ENCODE results near the gene CBLN3. TPM values are rescaled to one million over a fixed set of nuclear protein-coding genes. Genes with fewer than 3 reads are reported as not detected.

The CBLN3 gene
- total and polyA plus RNA-seq, 12 donors, result 0.24 to 2.5 (median 0.92) TPM

DNA sequence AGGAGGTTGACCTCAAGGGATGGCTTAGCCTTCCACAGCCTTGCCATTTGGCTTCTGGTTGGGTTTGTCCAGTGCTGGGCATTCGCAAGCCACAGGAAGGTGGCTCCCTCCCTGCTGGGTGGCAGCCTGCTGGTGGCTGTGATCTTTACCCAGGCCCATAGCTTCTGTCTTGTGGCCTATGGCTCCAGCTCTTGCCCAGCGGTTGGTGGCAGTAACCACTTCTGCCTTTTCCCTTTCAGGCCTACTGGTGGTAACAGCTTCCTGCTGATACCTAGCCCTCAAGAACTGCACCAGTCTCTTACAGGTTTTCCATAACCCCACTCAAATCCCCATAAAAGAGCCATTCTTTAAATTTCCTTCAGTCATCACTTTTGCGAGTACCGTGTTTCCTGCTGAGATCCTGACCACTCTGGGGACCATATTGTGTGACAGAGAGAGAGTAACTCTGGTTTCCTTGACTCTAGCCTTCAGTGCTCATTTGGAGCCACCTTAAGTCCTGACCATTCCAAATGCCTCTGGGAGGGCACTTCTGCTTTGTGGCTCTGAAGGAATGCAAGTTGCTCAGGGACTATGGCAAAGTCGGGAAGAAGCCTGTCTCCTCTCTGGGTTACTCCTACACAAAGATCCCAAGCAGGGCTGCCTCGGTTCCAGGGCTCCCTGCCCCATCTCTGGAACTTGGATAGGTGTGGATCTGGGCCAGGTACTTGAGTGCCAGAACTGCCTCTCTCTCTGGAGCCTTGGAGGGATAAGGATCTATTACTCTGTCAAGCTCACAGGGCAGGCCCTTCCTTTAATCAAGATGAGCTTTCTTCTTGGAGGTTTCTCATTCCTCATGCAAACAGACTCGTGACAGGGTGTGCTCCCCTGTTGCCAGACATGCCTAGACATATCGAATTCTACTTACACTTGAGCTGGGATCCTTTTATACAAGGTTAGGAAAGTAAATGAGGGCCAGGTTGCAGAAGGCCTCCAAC, 33.6 kb downstream of the CBLN3 start:
- TF ChIP-seq, protein P1, sequence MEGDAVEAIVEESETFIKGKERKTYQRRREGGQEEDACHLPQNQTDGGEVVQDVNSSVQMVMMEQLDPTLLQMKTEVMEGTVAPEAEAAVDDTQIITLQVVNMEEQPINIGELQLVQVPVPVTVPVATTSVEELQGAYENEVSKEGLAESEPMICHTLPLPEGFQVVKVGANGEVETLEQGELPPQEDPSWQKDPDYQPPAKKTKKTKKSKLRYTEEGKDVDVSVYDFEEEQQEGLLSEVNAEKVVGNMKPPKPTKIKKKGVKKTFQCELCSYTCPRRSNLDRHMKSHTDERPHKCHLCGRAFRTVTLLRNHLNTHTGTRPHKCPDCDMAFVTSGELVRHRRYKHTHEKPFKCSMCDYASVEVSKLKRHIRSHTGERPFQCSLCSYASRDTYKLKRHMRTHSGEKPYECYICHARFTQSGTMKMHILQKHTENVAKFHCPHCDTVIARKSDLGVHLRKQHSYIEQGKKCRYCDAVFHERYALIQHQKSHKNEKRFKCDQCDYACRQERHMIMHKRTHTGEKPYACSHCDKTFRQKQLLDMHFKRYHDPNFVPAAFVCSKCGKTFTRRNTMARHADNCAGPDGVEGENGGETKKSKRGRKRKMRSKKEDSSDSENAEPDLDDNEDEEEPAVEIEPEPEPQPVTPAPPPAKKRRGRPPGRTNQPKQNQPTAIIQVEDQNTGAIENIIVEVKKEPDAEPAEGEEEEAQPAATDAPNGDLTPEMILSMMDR (IDR thresholded peaks at IDR 0.05), result no peak
- peak overlapping the region in 1 of 10 donors; percentile 86 for H3K27ac ChIP-seq
- DNase-seq (no peak), ATAC-seq (no peak)
- 63 to 69% methylated on average over 8 of the region's 8 CpGs for WGBS, 2 donors
- intact Hi-C loops (cut with DNase I), result no loop called here
- H3K4me1 ChIP-seq, result peaks cover 3 to 34% (median 23%) of the 10 kb centered on the region in 9 donors
- no peak overlapping the region for H3K4me3 ChIP-seq
- peaks cover 0 to 6% (median 0%) of the 10 kb centered on the region in 7 donors for H3K27me3 ChIP-seq
- no peaks in the 10 kb centered on the region for H3K9me3 ChIP-seq
- H3K36me3 ChIP-seq, result no peaks in the 10 kb centered on the region

DNA sequence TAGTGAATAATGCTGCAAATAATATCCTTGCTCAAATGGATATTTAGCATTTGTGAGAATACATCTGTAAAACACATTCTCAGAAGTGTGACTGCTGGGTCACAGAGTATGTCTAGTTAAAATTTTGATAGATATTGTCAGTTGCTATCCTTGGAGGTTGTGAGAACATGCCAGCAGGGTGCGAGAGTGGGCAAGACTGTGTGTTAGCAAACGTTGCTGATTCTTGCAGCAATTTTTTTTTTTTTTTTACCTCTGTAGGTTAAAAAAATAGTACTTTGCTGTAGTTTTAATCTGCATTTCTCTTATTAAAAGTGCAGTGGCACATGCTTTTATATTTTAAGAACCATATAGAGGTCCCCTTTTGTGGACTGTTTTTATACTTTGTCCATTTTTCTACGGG, 35.2 kb downstream of the CBLN3 start:
- Histone ChIP-seq H3K9me3 (no peaks in the 10 kb centered on the region), H3K36me3 (no peaks in the 10 kb centered on the region), H3K27me3 (peaks cover 0 to 6% (median 0%) of the 10 kb centered on the region in 7 donors), H3K27ac (no peak overlapping the region), H3K4me3 (no peak overlapping the region), H3K4me1 (peaks cover 3 to 23% (median 10%) of the 10 kb centered on the region in 9 donors)
- no peak for ATAC-seq
- DNase-seq, result no peak
- 57 to 63% methylated on average over 3 of the region's 3 CpGs for WGBS, 2 donors
- intact Hi-C loops (cut with DNase I), result no loop called here
- TF ChIP-seq, protein P1 (IDR thresholded peaks at IDR 0.05), result no peak

DNA sequence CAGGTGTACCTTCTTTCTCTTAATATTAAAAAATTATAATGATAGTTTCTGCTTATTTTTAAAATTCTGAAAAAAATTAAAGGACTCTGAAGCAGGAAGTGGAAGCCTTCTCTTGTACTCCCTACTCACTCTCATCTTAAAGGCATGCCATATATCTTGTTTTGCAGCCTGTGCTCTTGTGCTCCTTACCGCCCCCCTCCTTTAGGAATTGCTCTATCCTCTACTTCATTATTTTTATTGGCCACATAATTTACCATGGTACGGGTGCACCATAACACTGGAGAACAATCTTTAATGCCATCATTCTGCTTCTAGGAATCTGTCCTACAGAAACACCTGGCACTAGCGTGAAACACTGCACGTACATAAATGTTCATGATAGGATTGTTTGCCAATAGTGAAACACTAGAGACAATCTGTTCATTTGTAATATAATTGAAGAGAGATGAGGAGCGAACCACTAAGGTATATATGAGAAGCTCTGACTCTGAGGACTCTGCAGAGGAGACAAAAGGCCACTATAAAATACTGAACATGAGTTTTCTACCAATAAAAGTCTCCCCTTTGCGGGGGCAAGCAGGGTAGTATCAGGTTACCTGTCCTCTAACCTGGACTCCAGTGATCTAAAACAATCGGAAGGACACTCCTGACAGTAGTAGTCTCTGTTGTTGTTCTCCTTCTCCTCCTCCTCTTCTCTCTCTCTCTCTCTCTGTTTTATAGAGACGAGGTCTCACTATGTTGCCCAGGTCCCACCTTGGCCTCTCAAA, 37.0 kb downstream of the CBLN3 start:
- Histone ChIP-seq H3K4me1 (peaks cover 0 to 19% (median 8%) of the 10 kb centered on the region in 9 donors), H3K4me3 (no peak overlapping the region), H3K27me3 (peaks cover 0 to 6% (median 0%) of the 10 kb centered on the region in 7 donors), H3K9me3 (no peaks in the 10 kb centered on the region), H3K27ac (no peak overlapping the region), H3K36me3 (no peaks in the 10 kb centered on the region)
- ATAC-seq (no peak), DNase-seq (no peak)
- WGBS, 2 donors, result 69 to 70% methylated on average over 8 of the region's 8 CpGs
- intact Hi-C loops (cut with DNase I), result no loop called here
- TF ChIP-seq, protein P1 (IDR thresholded peaks at IDR 0.05), result no peak

DNA sequence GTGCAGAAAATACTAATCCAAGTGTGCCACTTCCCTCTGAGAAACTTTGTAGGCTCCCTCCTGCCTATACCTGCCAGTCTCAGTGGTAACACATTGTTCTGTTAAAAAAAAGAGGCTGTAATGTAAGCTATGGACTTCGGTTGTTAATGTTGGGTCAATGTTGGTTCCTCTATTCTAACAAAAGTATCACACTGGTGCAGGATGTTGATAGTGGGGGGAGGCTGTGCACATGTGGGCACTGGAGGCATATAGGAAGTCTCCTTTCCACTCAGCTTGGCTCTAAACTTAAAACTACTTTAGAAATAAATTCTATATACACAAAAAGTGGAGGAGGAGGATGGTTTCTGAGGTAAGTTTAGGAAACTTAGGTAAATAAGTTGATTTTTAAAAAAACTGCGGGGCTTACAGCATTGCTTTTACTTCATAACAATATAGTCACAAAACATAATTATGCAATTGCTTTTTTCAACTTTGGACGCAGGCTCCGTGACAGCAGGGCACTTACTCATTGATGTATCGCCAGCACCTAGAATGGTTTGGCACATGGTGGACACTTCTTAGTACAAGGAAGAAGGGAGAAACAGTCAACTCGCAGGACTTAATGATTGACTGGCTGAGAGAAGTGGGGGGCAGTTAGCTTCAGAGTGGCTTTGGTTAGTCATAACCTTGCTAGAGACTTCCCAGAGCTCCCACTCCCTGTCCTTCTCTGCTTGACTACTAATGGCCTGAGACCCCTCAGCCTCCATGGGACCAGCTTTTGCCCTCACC, 38.6 kb downstream of the CBLN3 start:
- no peak overlapping the region for H3K4me3 ChIP-seq
- TF ChIP-seq, protein P1 (IDR thresholded peaks at IDR 0.05), result no peak
- DNase-seq (no peak), ATAC-seq (no peak)
- H3K36me3 ChIP-seq, result no peaks in the 10 kb centered on the region
- no peaks in the 10 kb centered on the region for H3K9me3 ChIP-seq
- WGBS, 2 donors, result 83 to 84% methylated on average over 6 of the region's 6 CpGs
- peaks cover 0 to 18% (median 7%) of the 10 kb centered on the region in 9 donors for H3K4me1 ChIP-seq
- no peak overlapping the region for H3K27ac ChIP-seq
- H3K27me3 ChIP-seq, result peaks cover 0 to 7% (median 0%) of the 10 kb centered on the region in 7 donors
- intact Hi-C loops (cut with DNase I), result no loop called here

All from heart right ventricle (tissue), 16 donors.